ENCODE data around the gene CNOT11.

Gene CNOT11

DNA sequence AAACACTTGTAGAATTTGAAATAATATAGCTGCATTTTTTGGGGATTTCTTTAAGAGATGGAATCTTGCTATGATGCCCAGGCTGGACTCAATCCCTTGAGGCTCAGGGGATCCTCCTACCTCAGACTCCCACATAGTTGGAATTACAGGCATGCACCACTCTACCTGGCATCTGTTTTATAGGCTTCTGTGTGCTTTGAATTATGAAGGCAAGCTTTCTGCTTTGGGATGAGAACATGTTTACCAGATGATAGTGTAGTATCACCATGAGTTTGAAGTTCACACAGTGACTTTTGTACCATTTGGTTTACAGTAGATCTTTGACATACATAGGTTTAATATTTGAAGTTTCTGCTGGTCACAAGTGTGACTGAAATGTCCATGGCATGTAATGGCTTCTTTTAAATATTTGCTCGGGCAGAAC lies 10.7 kb downstream of the CNOT11 start:
- TF ChIP-seq, protein P1, sequence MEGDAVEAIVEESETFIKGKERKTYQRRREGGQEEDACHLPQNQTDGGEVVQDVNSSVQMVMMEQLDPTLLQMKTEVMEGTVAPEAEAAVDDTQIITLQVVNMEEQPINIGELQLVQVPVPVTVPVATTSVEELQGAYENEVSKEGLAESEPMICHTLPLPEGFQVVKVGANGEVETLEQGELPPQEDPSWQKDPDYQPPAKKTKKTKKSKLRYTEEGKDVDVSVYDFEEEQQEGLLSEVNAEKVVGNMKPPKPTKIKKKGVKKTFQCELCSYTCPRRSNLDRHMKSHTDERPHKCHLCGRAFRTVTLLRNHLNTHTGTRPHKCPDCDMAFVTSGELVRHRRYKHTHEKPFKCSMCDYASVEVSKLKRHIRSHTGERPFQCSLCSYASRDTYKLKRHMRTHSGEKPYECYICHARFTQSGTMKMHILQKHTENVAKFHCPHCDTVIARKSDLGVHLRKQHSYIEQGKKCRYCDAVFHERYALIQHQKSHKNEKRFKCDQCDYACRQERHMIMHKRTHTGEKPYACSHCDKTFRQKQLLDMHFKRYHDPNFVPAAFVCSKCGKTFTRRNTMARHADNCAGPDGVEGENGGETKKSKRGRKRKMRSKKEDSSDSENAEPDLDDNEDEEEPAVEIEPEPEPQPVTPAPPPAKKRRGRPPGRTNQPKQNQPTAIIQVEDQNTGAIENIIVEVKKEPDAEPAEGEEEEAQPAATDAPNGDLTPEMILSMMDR (IDR thresholded peaks at IDR 0.05; ENCODE audit: low read depth, low read length), result no peak
- H3K4me3 ChIP-seq (ENCODE audit: low read depth, low read length), result no peak overlapping the region

DNA sequence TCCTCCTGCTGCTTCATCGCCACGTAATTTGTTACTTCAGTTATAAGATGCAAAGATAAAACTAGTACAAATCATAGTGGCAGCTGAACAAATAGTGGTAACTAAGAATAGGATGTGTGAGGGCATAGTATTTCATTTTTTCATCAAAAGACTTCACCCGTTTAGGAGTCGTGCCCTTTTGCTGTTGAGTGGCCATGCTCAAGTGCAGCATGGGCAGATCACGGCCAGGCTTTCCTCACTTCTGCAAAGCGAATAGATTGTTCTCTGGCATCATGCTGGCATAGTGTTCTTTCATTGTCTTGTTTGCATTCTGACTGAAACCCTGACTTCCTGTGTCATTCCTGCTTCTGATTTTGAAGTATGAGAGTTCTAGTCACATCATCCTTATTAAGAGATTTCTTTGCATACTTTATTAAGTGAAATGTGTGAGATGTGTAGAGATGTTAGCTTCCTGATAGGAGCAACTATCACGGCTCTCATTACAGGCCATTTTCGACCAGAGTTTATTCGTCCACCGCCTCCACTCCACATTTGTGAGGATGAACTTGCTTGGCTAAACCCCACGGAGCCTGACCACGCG lies 11.8 kb downstream of the CNOT11 start:
- TF ChIP-seq, protein P1 (IDR thresholded peaks at IDR 0.05; ENCODE audit: low read depth, low read length), result no peak
- H3K4me3 ChIP-seq (ENCODE audit: low read depth, low read length), result no peak overlapping the region

DNA sequence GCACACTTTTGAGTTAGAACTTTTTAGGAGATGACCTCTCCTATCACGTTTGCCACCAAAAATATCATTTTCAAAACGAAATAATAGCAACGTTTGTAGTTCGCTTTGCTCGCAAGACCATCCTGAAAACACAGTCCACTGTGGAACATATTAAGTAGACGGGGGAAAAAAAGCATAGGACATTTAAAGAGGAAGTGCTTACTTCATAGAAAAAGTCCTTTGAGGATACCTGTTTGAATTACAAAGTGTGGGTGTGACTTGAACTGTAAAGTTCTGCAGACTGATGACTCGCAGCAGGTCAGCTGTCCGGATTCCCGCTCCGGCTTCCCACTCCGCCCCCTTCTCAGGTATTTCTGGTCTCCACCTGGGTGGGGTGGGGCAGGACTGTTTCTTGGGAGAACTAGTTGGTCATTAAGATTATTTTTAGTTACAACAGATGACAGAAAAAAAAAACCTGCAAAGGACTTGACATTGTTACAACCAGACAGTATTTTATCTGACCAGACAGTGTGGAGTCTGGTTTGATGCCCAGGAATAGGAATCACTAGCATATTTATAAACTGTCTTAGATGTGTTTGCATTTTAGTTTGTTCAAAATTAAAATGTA lies 13.3 kb downstream of the CNOT11 start:
- no peak overlapping the region for H3K4me3 ChIP-seq (ENCODE audit: low read depth, low read length)
- TF ChIP-seq, protein P1 (IDR thresholded peaks at IDR 0.05; ENCODE audit: low read depth, low read length), result no peak

DNA sequence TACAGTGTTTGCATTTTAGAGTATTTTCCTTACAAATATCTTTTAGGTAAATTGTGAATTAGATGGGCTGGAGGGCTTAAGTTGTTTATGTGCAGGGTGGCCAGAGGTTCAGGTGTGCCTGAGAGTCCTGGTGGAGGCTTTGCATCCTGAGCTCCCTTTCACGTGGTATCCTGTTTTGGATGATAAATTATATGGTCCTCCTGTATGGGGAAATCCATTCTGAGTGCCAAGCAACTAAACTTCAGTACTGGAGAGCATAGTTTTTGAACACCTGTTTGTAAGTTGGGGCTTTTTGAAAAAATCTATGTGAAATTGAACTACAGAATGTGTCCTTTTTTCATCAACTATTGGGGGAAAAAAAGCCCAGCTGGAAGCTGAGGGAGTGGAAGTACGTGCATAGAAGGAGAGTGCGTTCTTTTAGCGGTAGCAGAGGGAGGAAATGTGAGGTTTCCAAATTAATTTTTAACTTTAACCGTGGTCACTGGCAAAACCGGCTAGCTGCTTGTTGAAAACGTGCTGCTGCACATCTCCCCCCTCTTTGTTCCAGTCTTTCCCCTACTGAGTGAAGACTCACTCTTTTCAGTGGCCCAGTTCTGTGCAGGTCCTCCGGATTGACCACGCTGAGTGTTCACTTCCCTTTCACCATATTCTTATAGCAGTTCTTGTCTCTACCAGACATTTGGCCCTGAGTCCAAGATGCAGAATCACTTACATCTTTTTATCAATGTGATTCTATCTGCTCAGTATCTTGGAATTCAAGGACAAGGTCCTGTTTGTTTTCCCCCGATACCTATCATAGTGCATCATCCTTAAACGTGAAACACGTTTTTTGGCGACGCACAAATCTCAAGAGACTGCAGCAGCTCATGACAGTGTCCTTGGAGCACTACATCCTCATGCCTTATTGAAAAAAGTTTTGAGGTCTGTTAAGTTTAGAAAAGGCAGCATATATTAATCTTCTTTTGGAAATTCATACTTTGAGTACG lies 15.3 kb downstream of the CNOT11 start:
- TF ChIP-seq, protein P1 (IDR thresholded peaks at IDR 0.05; ENCODE audit: low read depth, low read length), result no peak
- H3K4me3 ChIP-seq (ENCODE audit: low read depth, low read length), result no peak overlapping the region

DNA sequence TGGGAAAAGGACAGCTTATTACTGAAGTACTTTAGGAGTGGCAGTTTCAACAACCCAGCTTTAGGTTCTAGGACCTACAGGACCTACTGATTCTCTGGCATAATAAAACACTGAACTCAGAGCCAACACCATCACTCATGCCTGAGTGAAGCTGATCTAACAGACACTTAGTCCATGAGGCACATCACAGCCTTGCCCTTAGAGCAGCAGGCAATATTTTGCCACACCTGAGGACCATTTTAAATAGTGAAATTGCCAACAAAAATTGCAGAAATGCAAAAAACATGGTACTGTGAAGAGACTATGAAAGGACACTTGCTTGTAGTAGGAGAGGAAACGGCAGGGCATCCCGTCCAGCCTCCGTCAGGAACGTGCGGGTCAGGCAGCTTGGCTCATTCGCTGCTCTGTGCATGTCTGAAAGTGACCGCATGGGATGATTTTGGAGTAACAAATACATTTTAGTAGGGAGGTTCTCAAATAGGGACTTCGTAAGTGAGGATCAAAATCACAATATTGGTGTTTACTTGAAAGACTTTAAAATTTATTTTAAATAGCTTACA lies 18.1 kb downstream of the CNOT11 start:
- TF ChIP-seq, protein P1 (IDR thresholded peaks at IDR 0.05; ENCODE audit: low read depth, low read length), result no peak
- no peak overlapping the region for H3K4me3 ChIP-seq (ENCODE audit: low read depth, low read length)

DNA sequence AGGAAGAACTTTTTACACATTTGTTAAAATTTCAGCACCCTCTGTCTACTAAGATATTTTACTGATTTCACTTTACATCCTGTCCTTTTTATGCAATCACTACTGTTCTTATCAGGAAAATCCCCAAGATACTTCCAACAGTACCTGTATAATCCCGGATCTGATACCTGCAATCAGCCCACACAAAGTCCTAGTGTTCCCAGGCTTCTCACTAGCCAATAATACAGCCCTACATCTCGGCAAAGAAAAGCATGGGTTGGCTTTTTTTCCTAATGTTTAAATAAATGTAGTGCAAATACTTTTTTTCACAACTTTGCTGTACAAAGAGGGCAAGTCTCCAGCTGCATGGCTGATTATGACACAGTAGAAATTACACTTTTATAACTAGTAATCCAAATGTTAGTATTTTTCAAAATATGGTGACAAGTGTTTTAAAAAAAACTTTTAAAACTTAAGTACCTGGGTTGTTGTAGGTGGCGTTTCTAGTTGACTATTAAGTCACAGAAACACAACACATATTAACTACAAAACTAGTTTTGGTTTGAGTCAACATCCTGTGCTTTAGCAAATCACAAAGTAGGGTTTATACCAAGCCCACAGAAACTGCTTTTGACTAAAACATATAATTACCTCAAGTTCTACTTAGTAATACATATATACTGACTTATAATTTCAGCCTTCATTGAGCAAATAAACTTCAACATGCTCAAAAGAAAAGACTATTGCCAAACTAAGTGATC lies 19.5 kb downstream of the CNOT11 start:
- H3K4me3 ChIP-seq (ENCODE audit: low read depth, low read length), result no peak overlapping the region
- TF ChIP-seq, protein P1 (IDR thresholded peaks at IDR 0.05; ENCODE audit: low read depth, low read length), result no peak
